GM23338 (cell line): ENCODE data around the gene HDAC11. TPM values are rescaled to one million over a fixed set of nuclear protein-coding genes. Genes with fewer than 3 reads are reported as not detected.
"Not testable (repeated sequence)": the region's sequence is repeated elsewhere in the genome, so short reads cannot be mapped to it uniquely, and the experiment has no call there.

Experiments
- ATAC-seq: fragments of 200-7000 bp; cut with Tn5 transposase; 3 replicates; pipeline ENCODE4 v1.9.1; 2020
- DNase-seq: peaks from one replicate; pipeline ENCODE4 v3.0.0-alpha.2; 2015; ENCODE audit warnings: low spot score
- H2AFZ ChIP-seq: fragments of 200-600 bp; sonication (generic); 2 replicates; pipeline ENCODE4 v1.8.0; 2016; ENCODE audit warnings: antibody characterized with exemption, mild to moderate bottlenecking, moderate library complexity
- H3F3A ChIP-seq: fragments of 200-600 bp; sonication (generic); replicated peaks from 2 replicates; pipeline ENCODE4 v1.8.0; 2017; ENCODE audit warnings: antibody characterized with exemption, mixed run types, low read depth
- H3K27ac ChIP-seq: fragments of 200-600 bp; sonication (generic); 2 replicates; pipeline ENCODE4 v1.6.1; 2016; ENCODE audit warnings: low read depth
- H3K27me3 ChIP-seq: fragments of 200-600 bp; sonication (generic); 2 replicates; pipeline ENCODE4 v1.8.0; 2016; ENCODE audit warnings: mild to moderate bottlenecking, mixed run types, moderate library complexity; ENCODE audit not compliant: insufficient read depth
- H3K36me3 ChIP-seq: fragments of 200-600 bp; sonication (generic); 2 replicates; pipeline ENCODE4 v1.8.0; 2016; ENCODE audit warnings: mild to moderate bottlenecking; ENCODE audit not compliant: insufficient read depth
- H3K4me1 ChIP-seq: fragments of 200-600 bp; sonication (generic); 2 replicates; pipeline ENCODE4 v1.8.0; 2016; ENCODE audit warnings: mild to moderate bottlenecking, moderate library complexity; ENCODE audit not compliant: insufficient read depth
- H3K4me2 ChIP-seq: fragments of 200-600 bp; sonication (generic); 2 replicates; pipeline ENCODE4 v1.7.1; 2017; ENCODE audit warnings: mixed run types
- H3K4me3 ChIP-seq: fragments of 200-600 bp; sonication (generic); 2 replicates; pipeline ENCODE4 v1.6.1; 2016; ENCODE audit warnings: mixed run types
- H3K79me2 ChIP-seq: fragments of 200-600 bp; sonication (generic); replicated peaks from 2 replicates; pipeline ENCODE4 v1.8.0; 2017; ENCODE audit warnings: mild to moderate bottlenecking; ENCODE audit not compliant: insufficient read depth
- H3K9me2 ChIP-seq: fragments of 200-600 bp; sonication (generic); 2 replicates; pipeline ENCODE4 v1.8.0; 2017; ENCODE audit not compliant: insufficient read depth
- H4K20me1 ChIP-seq: fragments of 200-600 bp; sonication (generic); replicated peaks from 2 replicates; pipeline ENCODE4 v1.8.0; 2017; ENCODE audit warnings: mild to moderate bottlenecking; ENCODE audit not compliant: insufficient read depth
- H3K27ac Mint-ChIP-seq: 2 replicates; pipeline ENCODE4 v1.8.0; 2020; ENCODE audit warnings: inconsistent platforms, mild to moderate bottlenecking, moderate library complexity, mixed read lengths
- H3K27me3 Mint-ChIP-seq: 3 replicates; pipeline ENCODE4 v1.8.0; 2022; ENCODE audit warnings: low read depth, mild to moderate bottlenecking, moderate library complexity, mixed read lengths, inconsistent platforms; ENCODE audit not compliant: insufficient read depth, poor library complexity
- H3K36me3 Mint-ChIP-seq: 3 replicates; pipeline ENCODE4 v1.8.0; 2021; ENCODE audit warnings: low read depth, mild to moderate bottlenecking, inconsistent platforms, moderate library complexity, mixed read lengths
- H3K4me1 Mint-ChIP-seq: 3 replicates; pipeline ENCODE4 v1.8.0; 2020; ENCODE audit warnings: mild to moderate bottlenecking, inconsistent platforms, mixed read lengths
- H3K4me3 Mint-ChIP-seq: 3 replicates; pipeline ENCODE4 v1.8.0; 2021; ENCODE audit warnings: moderate library complexity, mild to moderate bottlenecking, inconsistent platforms, mixed read lengths
- H3K9me3 Mint-ChIP-seq: 3 replicates; pipeline ENCODE4 v1.8.0; 2020; ENCODE audit warnings: moderate library complexity, mild to moderate bottlenecking, inconsistent platforms, mixed read lengths
- CREB1 ChIP-seq: fragments of 250-450 bp; sonication (Bioruptor Pico); IDR thresholded peaks from 2 replicates; pipeline ENCODE4 v1.5.0; 2020; ENCODE audit warnings: low read depth, mild to moderate bottlenecking, moderate library complexity
- ETS1 ChIP-seq: IDR thresholded peaks from 2 replicates; pipeline ENCODE4 v1.6.1; 2016; ENCODE audit warnings: antibody characterized with exemption
- EZH2 ChIP-seq: fragments of 200-600 bp; sonication (generic); IDR thresholded peaks from one replicate; pipeline ENCODE4 v1.8.0; 2017; ENCODE audit warnings: antibody characterized with exemption, mild to moderate bottlenecking, low read depth; ENCODE audit not compliant: unreplicated experiment
- JUNB ChIP-seq: IDR thresholded peaks from one replicate; pipeline ENCODE4 v1.6.1; 2016; ENCODE audit warnings: antibody characterized with exemption; ENCODE audit not compliant: unreplicated experiment
- NANOG ChIP-seq: IDR thresholded peaks from 2 replicates; pipeline ENCODE4 v1.6.1; 2016; ENCODE audit warnings: antibody characterized with exemption, borderline replicate concordance
- REST ChIP-seq: IDR thresholded peaks from one replicate; pipeline ENCODE4 v1.6.1; 2018; ENCODE audit warnings: antibody characterized with exemption; ENCODE audit not compliant: unreplicated experiment
- STAT1 ChIP-seq: IDR thresholded peaks from one replicate; pipeline ENCODE4 v1.6.1; 2016; ENCODE audit warnings: antibody characterized with exemption; ENCODE audit not compliant: unreplicated experiment
- ZNF331 ChIP-seq: fragments of 250-450 bp; sonication (Bioruptor Pico); IDR thresholded peaks from 2 replicates; pipeline ENCODE4 v1.5.0; 2020; ENCODE audit warnings: low read depth, mild to moderate bottlenecking, moderate library complexity
- ZNF462 ChIP-seq: fragments of 250-450 bp; sonication (Bioruptor Pico); IDR thresholded peaks from 2 replicates; pipeline ENCODE4 v1.5.0; 2020; ENCODE audit warnings: mild to moderate bottlenecking, moderate library complexity
- polyA plus RNA-seq: library from polyadenylated mRNA; unstranded; fragments of >200 nt; fragmentation: Nextera tagmentation; extraction: Ambion mirVana; gene quantifications from 2 replicates; pipeline ENCODE4 v1.2.1, GENCODE V29; 2016
- total RNA-seq: library from RNA; depleted of rRNA; stranded (reverse); fragments of >200 nt; shearing (Covaris generic); gene quantifications from 2 replicates; pipeline ENCODE4 v1.2.3, GENCODE V29; 2014
- TF ChIP-seq, protein P1 (sequence below), 2 experiments: fragments of 200-600 bp in 1 of 2; sonication (generic) in 1 of 2; conservative IDR thresholded peaks; 2 replicates each; pipeline versions ENCODE4 v1.5.1 to v1.6.1; 2016 to 2017; ENCODE audit warnings: antibody characterized with exemption in 2 of 2, low read depth in 2 of 2, mild to moderate bottlenecking in 2 of 2, moderate library complexity in 1 of 2

HDAC11 gene
- total and polyA plus RNA-seq, 2 experiments from 2014 or later = 5.4 to 15.8 TPM

GRCh38 chr3:13442882-13443281 lies 37.2 kb upstream of the HDAC11 start:
- not testable (repeated sequence) for H3K4me1 Mint-ChIP-seq, H3K4me3 Mint-ChIP-seq, H3K27ac Mint-ChIP-seq, H3K27ac ChIP-seq, H3K9me3 Mint-ChIP-seq, DNase-seq, H3F3A ChIP-seq, H2AFZ ChIP-seq, H3K27me3 ChIP-seq, H3K4me3 ChIP-seq, H3K36me3 ChIP-seq, H4K20me1 ChIP-seq, H3K9me2 ChIP-seq, ATAC-seq, H3K4me1 ChIP-seq, H3K27me3 Mint-ChIP-seq, H3K79me2 ChIP-seq, H3K4me2 ChIP-seq
- peaks cover 15% of the 10 kb centered on the region for H3K36me3 Mint-ChIP-seq

GRCh38 chr3:13451301-13451673 lies 28.8 kb upstream of the HDAC11 start:
- peak overlapping the region; percentile 51 for H3K4me3 ChIP-seq
- Mint-ChIP-seq H3K27me3 (peaks cover 6% of the 10 kb centered on the region), H3K36me3 (peaks cover 6% of the 10 kb centered on the region), H3K9me3 (peaks cover 2% of the 10 kb centered on the region; the same call in 1 of the 3 replicates), H3K4me3 (peak overlapping the region; percentile 81), H3K27ac (peak overlapping the region; percentile 52), H3K4me1 (peaks cover 5% of the 10 kb centered on the region; the same call in 1 of the 3 replicates)
- no peak overlapping the region for H2AFZ ChIP-seq
- H3K4me2 ChIP-seq = peak overlapping the region; percentile 64
- no peaks in the 10 kb centered on the region for H3K36me3 ChIP-seq
- H3K9me2 ChIP-seq = no peaks in the 10 kb centered on the region
- no peak overlapping the region for H3K27ac ChIP-seq
- H3K79me2 ChIP-seq = no peaks in the 10 kb centered on the region; the same call in 1 of the 2 replicates
- ATAC-seq (peak; percentile 51), DNase-seq (no peak)
- H3F3A ChIP-seq = no peaks in the 10 kb centered on the region
- H3K27me3 ChIP-seq = no peaks in the 10 kb centered on the region
- no peaks in the 10 kb centered on the region for H4K20me1 ChIP-seq
- H3K4me1 ChIP-seq = peaks cover 3% of the 10 kb centered on the region; the same call in 1 of the 2 replicates
- TF ChIP-seq ZNF462 (CRISPR knock-in tag) = no peak
- TF ChIP-seq ETS1 = no peak
- TF ChIP-seq CREB1 (CRISPR knock-in tag) = no peak
- no peak for TF ChIP-seq REST
- no peak for TF ChIP-seq EZH2
- no peak for TF ChIP-seq JUNB
- TF ChIP-seq, protein P1, sequence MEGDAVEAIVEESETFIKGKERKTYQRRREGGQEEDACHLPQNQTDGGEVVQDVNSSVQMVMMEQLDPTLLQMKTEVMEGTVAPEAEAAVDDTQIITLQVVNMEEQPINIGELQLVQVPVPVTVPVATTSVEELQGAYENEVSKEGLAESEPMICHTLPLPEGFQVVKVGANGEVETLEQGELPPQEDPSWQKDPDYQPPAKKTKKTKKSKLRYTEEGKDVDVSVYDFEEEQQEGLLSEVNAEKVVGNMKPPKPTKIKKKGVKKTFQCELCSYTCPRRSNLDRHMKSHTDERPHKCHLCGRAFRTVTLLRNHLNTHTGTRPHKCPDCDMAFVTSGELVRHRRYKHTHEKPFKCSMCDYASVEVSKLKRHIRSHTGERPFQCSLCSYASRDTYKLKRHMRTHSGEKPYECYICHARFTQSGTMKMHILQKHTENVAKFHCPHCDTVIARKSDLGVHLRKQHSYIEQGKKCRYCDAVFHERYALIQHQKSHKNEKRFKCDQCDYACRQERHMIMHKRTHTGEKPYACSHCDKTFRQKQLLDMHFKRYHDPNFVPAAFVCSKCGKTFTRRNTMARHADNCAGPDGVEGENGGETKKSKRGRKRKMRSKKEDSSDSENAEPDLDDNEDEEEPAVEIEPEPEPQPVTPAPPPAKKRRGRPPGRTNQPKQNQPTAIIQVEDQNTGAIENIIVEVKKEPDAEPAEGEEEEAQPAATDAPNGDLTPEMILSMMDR (conservative IDR thresholded peaks at IDR 0.05; ENCODE audit: low read depth in 2 of 2) = no peak
- no peak for TF ChIP-seq STAT1
- TF ChIP-seq NANOG = no peak
- no peak for TF ChIP-seq ZNF331 (CRISPR knock-in tag)
